Measurements from ENCODE around the gene CCSER2. TPM values are rescaled to one million over a fixed set of nuclear protein-coding genes. Genes with fewer than 3 reads are reported as not detected.

Gene CCSER2
- polyA plus RNA-seq, 1 of the 3 experiments (the other 2 are of a cell fraction): 8.5 TPM

Other genes with a start within 250 kb of the CCSER2 start
- gene GHITM, start 189.1 kb upstream of the CCSER2 start, polyA plus RNA-seq (2012; rRNA removed): 113 and 172 TPM in 2 replicates
- gene GPR15LG, start 154.8 kb upstream of the CCSER2 start, polyA plus RNA-seq (2012; rRNA removed): not detected in 2 replicates
- gene CDHR1, start 134.1 kb upstream of the CCSER2 start, polyA plus RNA-seq (2012; rRNA removed): 0.02 and 0.05 TPM in 2 replicates
- gene LRIT2, start 103.0 kb upstream of the CCSER2 start, polyA plus RNA-seq (2012; rRNA removed): not detected in 2 replicates
- not detected in 2 replicates for gene LRIT1, start 87.0 kb upstream of the CCSER2 start, polyA plus RNA-seq (2012; rRNA removed)
- gene RGR, start 83.5 kb upstream of the CCSER2 start, polyA plus RNA-seq (2012; rRNA removed): not detected in 2 replicates

Measured in SK-N-SH (cell line).